ENCODE measurements around the gene SAPCD1. TPM values are rescaled to one million over a fixed set of nuclear protein-coding genes. Genes with fewer than 3 reads are reported as not detected.
A peak's percentile ranks its signal among the peaks of the same experiment; 100 is the strongest.

The SAPCD1 gene
- total RNA-seq, 1 experiment from 2014 or later: 13.7 TPM

DNA sequence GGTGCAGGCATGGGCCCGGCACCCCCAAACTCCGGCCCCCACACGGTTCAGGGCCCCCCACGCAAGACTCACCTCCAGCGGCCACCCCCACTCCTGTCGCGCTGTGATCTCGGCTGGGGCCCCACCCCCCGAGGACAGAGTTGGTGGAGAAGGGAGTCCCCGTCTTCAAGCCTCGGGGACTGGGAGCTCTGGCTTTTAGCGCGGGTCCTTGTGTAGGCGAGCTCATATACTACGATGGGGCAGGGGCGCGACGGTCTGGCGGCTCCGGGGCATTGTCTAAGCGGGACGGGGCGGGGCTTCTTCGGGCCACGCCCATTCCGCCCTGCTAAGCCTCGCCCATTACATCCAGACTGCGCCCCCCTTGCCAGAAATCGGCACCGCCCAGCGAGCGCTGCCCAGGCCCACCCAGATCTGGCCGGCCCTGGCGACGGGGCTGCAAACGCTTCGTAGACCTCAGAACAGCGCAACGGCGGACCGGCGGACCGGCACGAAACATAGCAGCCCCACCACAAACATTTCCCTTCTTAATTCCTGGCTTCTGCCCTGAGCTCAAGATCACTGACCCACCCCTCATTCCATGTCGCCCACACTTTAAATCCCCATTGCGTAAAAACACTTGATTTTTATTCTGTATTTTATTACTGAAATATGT lies 32.4 kb upstream of the SAPCD1 start (continued):
- peak; percentile 59; the same call in 1 of the 2 replicates for TF ChIP-seq RELA (CRISPR knock-in tag; IDR thresholded peaks at IDR 0.05; ENCODE audit: borderline replicate concordance)
- TF ChIP-seq, protein P1, sequence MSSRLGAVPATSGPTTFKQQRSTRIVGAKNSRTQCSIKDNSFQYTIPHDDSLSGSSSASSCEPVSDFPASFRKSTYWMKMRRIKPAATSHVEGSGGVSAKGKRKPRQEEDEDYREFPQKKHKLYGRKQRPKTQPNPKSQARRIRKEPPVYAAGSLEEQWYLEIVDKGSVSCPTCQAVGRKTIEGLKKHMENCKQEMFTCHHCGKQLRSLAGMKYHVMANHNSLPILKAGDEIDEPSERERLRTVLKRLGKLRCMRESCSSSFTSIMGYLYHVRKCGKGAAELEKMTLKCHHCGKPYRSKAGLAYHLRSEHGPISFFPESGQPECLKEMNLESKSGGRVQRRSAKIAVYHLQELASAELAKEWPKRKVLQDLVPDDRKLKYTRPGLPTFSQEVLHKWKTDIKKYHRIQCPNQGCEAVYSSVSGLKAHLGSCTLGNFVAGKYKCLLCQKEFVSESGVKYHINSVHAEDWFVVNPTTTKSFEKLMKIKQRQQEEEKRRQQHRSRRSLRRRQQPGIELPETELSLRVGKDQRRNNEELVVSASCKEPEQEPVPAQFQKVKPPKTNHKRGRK (CRISPR knock-in tag; IDR thresholded peaks at IDR 0.05; ENCODE audit: borderline replicate concordance): no peak
- no peak for TF ChIP-seq NFE2L1 (CRISPR knock-in tag; IDR thresholded peaks at IDR 0.05)
- TF ChIP-seq, protein P2, sequence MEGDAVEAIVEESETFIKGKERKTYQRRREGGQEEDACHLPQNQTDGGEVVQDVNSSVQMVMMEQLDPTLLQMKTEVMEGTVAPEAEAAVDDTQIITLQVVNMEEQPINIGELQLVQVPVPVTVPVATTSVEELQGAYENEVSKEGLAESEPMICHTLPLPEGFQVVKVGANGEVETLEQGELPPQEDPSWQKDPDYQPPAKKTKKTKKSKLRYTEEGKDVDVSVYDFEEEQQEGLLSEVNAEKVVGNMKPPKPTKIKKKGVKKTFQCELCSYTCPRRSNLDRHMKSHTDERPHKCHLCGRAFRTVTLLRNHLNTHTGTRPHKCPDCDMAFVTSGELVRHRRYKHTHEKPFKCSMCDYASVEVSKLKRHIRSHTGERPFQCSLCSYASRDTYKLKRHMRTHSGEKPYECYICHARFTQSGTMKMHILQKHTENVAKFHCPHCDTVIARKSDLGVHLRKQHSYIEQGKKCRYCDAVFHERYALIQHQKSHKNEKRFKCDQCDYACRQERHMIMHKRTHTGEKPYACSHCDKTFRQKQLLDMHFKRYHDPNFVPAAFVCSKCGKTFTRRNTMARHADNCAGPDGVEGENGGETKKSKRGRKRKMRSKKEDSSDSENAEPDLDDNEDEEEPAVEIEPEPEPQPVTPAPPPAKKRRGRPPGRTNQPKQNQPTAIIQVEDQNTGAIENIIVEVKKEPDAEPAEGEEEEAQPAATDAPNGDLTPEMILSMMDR (IDR thresholded peaks at IDR 0.05): no peak
- TF ChIP-seq, protein P3, sequence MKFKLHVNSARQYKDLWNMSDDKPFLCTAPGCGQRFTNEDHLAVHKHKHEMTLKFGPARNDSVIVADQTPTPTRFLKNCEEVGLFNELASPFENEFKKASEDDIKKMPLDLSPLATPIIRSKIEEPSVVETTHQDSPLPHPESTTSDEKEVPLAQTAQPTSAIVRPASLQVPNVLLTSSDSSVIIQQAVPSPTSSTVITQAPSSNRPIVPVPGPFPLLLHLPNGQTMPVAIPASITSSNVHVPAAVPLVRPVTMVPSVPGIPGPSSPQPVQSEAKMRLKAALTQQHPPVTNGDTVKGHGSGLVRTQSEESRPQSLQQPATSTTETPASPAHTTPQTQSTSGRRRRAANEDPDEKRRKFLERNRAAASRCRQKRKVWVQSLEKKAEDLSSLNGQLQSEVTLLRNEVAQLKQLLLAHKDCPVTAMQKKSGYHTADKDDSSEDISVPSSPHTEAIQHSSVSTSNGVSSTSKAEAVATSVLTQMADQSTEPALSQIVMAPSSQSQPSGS (CRISPR knock-in tag; IDR thresholded peaks at IDR 0.05; ENCODE audit: borderline replicate concordance, low read depth): no peak
- TF ChIP-seq, protein P4, sequence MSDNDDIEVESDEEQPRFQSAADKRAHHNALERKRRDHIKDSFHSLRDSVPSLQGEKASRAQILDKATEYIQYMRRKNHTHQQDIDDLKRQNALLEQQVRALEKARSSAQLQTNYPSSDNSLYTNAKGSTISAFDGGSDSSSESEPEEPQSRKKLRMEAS (CRISPR knock-in tag; IDR thresholded peaks at IDR 0.05): no peak; the same call in 1 of the 2 replicates
- TF ChIP-seq CBFB (CRISPR knock-in tag; IDR thresholded peaks at IDR 0.05; ENCODE audit: low read depth): no peak
- no peak for TF ChIP-seq ZNF219 (CRISPR knock-in tag; IDR thresholded peaks at IDR 0.05; ENCODE audit: borderline replicate concordance)
- no peak for TF ChIP-seq CREM (CRISPR knock-in tag; IDR thresholded peaks at IDR 0.05)
- TF ChIP-seq, protein P5, sequence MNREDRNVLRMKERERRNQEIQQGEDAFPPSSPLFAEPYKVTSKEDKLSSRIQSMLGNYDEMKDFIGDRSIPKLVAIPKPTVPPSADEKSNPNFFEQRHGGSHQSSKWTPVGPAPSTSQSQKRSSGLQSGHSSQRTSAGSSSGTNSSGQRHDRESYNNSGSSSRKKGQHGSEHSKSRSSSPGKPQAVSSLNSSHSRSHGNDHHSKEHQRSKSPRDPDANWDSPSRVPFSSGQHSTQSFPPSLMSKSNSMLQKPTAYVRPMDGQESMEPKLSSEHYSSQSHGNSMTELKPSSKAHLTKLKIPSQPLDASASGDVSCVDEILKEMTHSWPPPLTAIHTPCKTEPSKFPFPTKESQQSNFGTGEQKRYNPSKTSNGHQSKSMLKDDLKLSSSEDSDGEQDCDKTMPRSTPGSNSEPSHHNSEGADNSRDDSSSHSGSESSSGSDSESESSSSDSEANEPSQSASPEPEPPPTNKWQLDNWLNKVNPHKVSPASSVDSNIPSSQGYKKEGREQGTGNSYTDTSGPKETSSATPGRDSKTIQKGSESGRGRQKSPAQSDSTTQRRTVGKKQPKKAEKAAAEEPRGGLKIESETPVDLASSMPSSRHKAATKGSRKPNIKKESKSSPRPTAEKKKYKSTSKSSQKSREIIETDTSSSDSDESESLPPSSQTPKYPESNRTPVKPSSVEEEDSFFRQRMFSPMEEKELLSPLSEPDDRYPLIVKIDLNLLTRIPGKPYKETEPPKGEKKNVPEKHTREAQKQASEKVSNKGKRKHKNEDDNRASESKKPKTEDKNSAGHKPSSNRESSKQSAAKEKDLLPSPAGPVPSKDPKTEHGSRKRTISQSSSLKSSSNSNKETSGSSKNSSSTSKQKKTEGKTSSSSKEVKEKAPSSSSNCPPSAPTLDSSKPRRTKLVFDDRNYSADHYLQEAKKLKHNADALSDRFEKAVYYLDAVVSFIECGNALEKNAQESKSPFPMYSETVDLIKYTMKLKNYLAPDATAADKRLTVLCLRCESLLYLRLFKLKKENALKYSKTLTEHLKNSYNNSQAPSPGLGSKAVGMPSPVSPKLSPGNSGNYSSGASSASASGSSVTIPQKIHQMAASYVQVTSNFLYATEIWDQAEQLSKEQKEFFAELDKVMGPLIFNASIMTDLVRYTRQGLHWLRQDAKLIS (CRISPR knock-in tag; IDR thresholded peaks at IDR 0.05; ENCODE audit: borderline replicate concordance): no peak
- TF ChIP-seq TEAD4 (CRISPR knock-in tag; IDR thresholded peaks at IDR 0.05): no peak
- TF ChIP-seq PRRX2 (CRISPR knock-in tag; IDR thresholded peaks at IDR 0.05): peak; percentile 71; the same call in 1 of the 2 replicates
- 0 out of 2 replicates have a peak, but pooled peaks have one; percentile 35 for TF ChIP-seq ATF1 (CRISPR knock-in tag; IDR thresholded peaks at IDR 0.05)
- TF ChIP-seq NR1H2 (CRISPR knock-in tag; IDR thresholded peaks at IDR 0.05): no peak
- TF ChIP-seq, protein P6, sequence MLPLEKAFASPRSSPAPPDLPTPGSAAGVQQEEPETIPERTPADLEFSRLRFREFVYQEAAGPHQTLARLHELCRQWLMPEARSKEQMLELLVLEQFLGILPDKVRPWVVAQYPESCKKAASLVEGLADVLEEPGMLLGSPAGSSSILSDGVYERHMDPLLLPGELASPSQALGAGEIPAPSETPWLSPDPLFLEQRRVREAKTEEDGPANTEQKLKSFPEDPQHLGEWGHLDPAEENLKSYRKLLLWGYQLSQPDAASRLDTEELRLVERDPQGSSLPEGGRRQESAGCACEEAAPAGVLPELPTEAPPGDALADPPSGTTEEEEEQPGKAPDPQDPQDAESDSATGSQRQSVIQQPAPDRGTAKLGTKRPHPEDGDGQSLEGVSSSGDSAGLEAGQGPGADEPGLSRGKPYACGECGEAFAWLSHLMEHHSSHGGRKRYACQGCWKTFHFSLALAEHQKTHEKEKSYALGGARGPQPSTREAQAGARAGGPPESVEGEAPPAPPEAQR (CRISPR knock-in tag; IDR thresholded peaks at IDR 0.05): no peak
- TF ChIP-seq ZBTB21 (CRISPR knock-in tag; IDR thresholded peaks at IDR 0.05; ENCODE audit: borderline replicate concordance): no peak
- TF ChIP-seq NR3C1 (CRISPR knock-in tag; conservative IDR thresholded peaks at IDR 0.05; ENCODE audit: low read depth): no peak
- TF ChIP-seq MXD4 (CRISPR knock-in tag; IDR thresholded peaks at IDR 0.05; ENCODE audit: borderline replicate concordance): no peak
- no peak for TF ChIP-seq JUN (CRISPR knock-in tag; IDR thresholded peaks at IDR 0.05)
- TF ChIP-seq, protein P7, sequence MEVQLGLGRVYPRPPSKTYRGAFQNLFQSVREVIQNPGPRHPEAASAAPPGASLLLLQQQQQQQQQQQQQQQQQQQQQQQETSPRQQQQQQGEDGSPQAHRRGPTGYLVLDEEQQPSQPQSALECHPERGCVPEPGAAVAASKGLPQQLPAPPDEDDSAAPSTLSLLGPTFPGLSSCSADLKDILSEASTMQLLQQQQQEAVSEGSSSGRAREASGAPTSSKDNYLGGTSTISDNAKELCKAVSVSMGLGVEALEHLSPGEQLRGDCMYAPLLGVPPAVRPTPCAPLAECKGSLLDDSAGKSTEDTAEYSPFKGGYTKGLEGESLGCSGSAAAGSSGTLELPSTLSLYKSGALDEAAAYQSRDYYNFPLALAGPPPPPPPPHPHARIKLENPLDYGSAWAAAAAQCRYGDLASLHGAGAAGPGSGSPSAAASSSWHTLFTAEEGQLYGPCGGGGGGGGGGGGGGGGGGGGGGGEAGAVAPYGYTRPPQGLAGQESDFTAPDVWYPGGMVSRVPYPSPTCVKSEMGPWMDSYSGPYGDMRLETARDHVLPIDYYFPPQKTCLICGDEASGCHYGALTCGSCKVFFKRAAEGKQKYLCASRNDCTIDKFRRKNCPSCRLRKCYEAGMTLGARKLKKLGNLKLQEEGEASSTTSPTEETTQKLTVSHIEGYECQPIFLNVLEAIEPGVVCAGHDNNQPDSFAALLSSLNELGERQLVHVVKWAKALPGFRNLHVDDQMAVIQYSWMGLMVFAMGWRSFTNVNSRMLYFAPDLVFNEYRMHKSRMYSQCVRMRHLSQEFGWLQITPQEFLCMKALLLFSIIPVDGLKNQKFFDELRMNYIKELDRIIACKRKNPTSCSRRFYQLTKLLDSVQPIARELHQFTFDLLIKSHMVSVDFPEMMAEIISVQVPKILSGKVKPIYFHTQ (CRISPR knock-in tag; IDR thresholded peaks at IDR 0.05): no peak
- no peak for TF ChIP-seq ETV6 (CRISPR knock-in tag; IDR thresholded peaks at IDR 0.05)
- TF ChIP-seq, protein P8, sequence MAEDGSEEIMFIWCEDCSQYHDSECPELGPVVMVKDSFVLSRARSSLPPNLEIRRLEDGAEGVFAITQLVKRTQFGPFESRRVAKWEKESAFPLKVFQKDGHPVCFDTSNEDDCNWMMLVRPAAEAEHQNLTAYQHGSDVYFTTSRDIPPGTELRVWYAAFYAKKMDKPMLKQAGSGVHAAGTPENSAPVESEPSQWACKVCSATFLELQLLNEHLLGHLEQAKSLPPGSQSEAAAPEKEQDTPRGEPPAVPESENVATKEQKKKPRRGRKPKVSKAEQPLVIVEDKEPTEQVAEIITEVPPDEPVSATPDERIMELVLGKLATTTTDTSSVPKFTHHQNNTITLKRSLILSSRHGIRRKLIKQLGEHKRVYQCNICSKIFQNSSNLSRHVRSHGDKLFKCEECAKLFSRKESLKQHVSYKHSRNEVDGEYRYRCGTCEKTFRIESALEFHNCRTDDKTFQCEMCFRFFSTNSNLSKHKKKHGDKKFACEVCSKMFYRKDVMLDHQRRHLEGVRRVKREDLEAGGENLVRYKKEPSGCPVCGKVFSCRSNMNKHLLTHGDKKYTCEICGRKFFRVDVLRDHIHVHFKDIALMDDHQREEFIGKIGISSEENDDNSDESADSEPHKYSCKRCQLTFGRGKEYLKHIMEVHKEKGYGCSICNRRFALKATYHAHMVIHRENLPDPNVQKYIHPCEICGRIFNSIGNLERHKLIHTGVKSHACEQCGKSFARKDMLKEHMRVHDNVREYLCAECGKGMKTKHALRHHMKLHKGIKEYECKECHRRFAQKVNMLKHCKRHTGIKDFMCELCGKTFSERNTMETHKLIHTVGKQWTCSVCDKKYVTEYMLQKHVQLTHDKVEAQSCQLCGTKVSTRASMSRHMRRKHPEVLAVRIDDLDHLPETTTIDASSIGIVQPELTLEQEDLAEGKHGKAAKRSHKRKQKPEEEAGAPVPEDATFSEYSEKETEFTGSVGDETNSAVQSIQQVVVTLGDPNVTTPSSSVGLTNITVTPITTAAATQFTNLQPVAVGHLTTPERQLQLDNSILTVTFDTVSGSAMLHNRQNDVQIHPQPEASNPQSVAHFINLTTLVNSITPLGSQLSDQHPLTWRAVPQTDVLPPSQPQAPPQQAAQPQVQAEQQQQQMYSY (CRISPR knock-in tag; IDR thresholded peaks at IDR 0.05): no peak
